Pancreas (tissue), 10 donors: ENCODE results near the gene RIBC1. TPM values are rescaled to one million over a fixed set of nuclear protein-coding genes. Genes with fewer than 3 reads are reported as not detected.
A peak's percentile ranks its signal among the peaks of the same experiment; 100 is the strongest.

Experiments
- ATAC-seq, 4 donors: fragments of 200-7000 bp; cut with Tn5 transposase; one replicate each; pipeline versions ENCODE4 v1.8.0 to v1.9.1; 2020; ENCODE audit warnings: mild to moderate bottlenecking in 4 of 4, moderate library complexity in 4 of 4
- DNase-seq, 6 donors: peaks; one replicate each; pipeline ENCODE4 v3.0.0-alpha.2; 2020
- FAIRE-seq: peaks from 2 replicates; lab custom pipeline; 2012; peaks lifted over from hg19 to GRCh38; lab: Jason Lieb, UNC
- H3K27ac ChIP-seq, 4 donors: fragments of 200-600 bp; sonication (generic); 1 replicate in 3 of 4; 2 replicates in 1 of 4; pipeline versions ENCODE4 v1.5.0 to v1.8.0; 2020
- H3K27me3 ChIP-seq, 4 donors: fragments of 200-600 bp; one replicate each; pipeline ENCODE4 v1.8.0; 2021
- H3K36me3 ChIP-seq, 3 donors: fragments of 200-600 bp; sonication (generic) in 1 of 3; one replicate each; pipeline versions ENCODE4 v1.5.0 to v1.8.0; 2020 to 2021
- H3K4me1 ChIP-seq, 3 donors: fragments of 200-600 bp; one replicate each; pipeline ENCODE4 v1.8.0; 2021
- H3K4me3 ChIP-seq, 4 donors: fragments of 200-600 bp; sonication (generic) in 2 of 4; one replicate each; pipeline versions ENCODE4 v1.5.0 to v1.8.0; 2020 to 2021
- H3K9me3 ChIP-seq, 4 donors: fragments of 200-600 bp; one replicate each; pipeline ENCODE4 v1.8.0; 2021
- CTCF ChIP-seq, 4 donors: fragments of 200-600 bp; sonication (generic) in 3 of 4; IDR thresholded peaks; one replicate each; pipeline versions ENCODE4 v1.5.0 to v1.8.0; 2021; ENCODE audit warnings: antibody characterized with exemption in 4 of 4
- WGBS, 2 donors: extraction: QIAGEN DNeasy Blood & Tissue Kit; methylation state at CpG; one replicate each; pipeline ENCODE4 v1.1.7; 2013; 5-methylcytosine and 5-hydroxymethylcytosine counted together
- intact Hi-C, 3 donors: fragments of 100-400 bp; cut with DNase I; formaldehyde crosslinking; loops; one replicate each; pipeline versions ENCODE4 v1.11.1 to v1.14.2; 2022
- polyA plus RNA-seq, 2 donors: library from polyadenylated mRNA; stranded (reverse); fragments of 200-250 nt; gene quantifications; one replicate each; pipeline ENCODE4 v1.2.3, GENCODE V29; 2013
- total RNA-seq, 6 donors: library from RNA; stranded (reverse); fragmentation: NEBNext Ultra II Directional in 4 of 6; extraction: Animal tissue kit (Norgen Biotek cat#: 25700) in 4 of 6; gene quantifications; one replicate each; pipeline versions ENCODE4 v1.2.1 to v1.2.4, GENCODE V29; 2021 to 2023
- donor health status: healthy with polysubstance abuse.
- donor health status: DM: no; HTN: no; CAD: no; lungs with moderate emphysema.
- donor health status: DM: no; HTN: no; CAD: no.
- donor health status: control.
- donor health status: control.
- donor health status: Bipolar disorder and iron deficiency.
- donor health status: DM: yes; HTN: yes; CAD: no.
- donor health status: DM: no; HTN: no; CAD: no.
- donor health status: DM: no; HTN: no; CAD: no.
- donor health status: DM: yes; HTN: yes; CAD: no.

RIBC1 gene
- total and polyA plus RNA-seq, 8 donors = 0.31 to 3.3 (median 0.86) TPM

GRCh38 chrX:53438832-53439230 lies 16.2 kb downstream of the RIBC1 start:
- WGBS, 2 donors = 59 to 88% methylated on average over 1 of the region's 1 CpG
- Histone ChIP-seq H3K27me3 (peaks cover 0 to 15% (median 0%) of the 10 kb centered on the region in 4 donors), H3K27ac (no peak overlapping the region), H3K4me3 (no peak overlapping the region), H3K9me3 (no peaks in the 10 kb centered on the region), H3K36me3 (no peaks in the 10 kb centered on the region), H3K4me1 (no peaks in the 10 kb centered on the region)
- ATAC-seq = no peak
- no peak for FAIRE-seq
- intact Hi-C loops = loop anchor here in 2 of 3 donors (5.0 to 10.0 kb wide), 2 partner anchors 124 to 127 kb away; no protein-coding TSS in a partner anchor
- DNase-seq = no peak
- no peak for TF ChIP-seq CTCF (IDR thresholded peaks at IDR 0.05)

GRCh38 chrX:53440101-53440500 lies 17.4 kb downstream of the RIBC1 start:
- no peak for TF ChIP-seq CTCF (IDR thresholded peaks at IDR 0.05)
- Histone ChIP-seq H3K36me3 (no peaks in the 10 kb centered on the region), H3K27me3 (peaks cover 0 to 15% (median 0%) of the 10 kb centered on the region in 4 donors), H3K4me1 (no peaks in the 10 kb centered on the region), H3K4me3 (peak overlapping the region in 1 of 4 donors; percentile 38), H3K27ac (peak overlapping the region in 1 of 4 donors; percentile 55), H3K9me3 (no peaks in the 10 kb centered on the region)
- intact Hi-C loops = no loop called here
- DNase-seq (no peak), ATAC-seq (no peak), FAIRE-seq (peak; percentile 26)
- 59 to 65% methylated on average over 5 of the region's 5 CpGs for WGBS, 2 donors

- WGBS, 2 donors = 16 to 25% methylated on average over 37 to 39 of the region's 39 CpGs
- FAIRE-seq (no peak), DNase-seq (peak; percentile 16 to 74 (median 52)), ATAC-seq (peak; percentile 49 to 72 (median 52))
- H3K4me3 ChIP-seq = peak overlapping the region in 2 of 4 donors; percentile 29 to 38
- peaks cover 0 to 15% (median 0%) of the 10 kb centered on the region in 4 donors for H3K27me3 ChIP-seq
- H3K9me3 ChIP-seq = no peaks in the 10 kb centered on the region
- TF ChIP-seq CTCF (IDR thresholded peaks at IDR 0.05) = no peak
- H3K36me3 ChIP-seq = no peaks in the 10 kb centered on the region
- H3K4me1 ChIP-seq = no peaks in the 10 kb centered on the region
- peak overlapping the region in 3 of 4 donors; percentile 28 to 55 (median 42) for H3K27ac ChIP-seq
- intact Hi-C loops = no loop called here
Observed at GRCh38 chrX:53440621-53441517, 18.2 kb downstream of the RIBC1 start.

GRCh38 chrX:53441531-53442321 lies 19.1 kb downstream of the RIBC1 start:
- Histone ChIP-seq H3K36me3 (no peaks in the 10 kb centered on the region), H3K4me3 (peak overlapping the region in 3 of 4 donors; percentile 18 to 38 (median 29)), H3K27ac (peak overlapping the region in 2 of 4 donors; percentile 25 to 55), H3K27me3 (peaks cover 0 to 11% (median 0%) of the 10 kb centered on the region in 4 donors), H3K4me1 (no peaks in the 10 kb centered on the region), H3K9me3 (no peaks in the 10 kb centered on the region)
- 8 to 13% methylated on average over 43 to 44 of the region's 44 CpGs for WGBS, 2 donors
- DNase-seq (peak; percentile 72 to 93 (median 83)), FAIRE-seq (no peak), ATAC-seq (peak; percentile 86 to 91 (median 90))
- intact Hi-C loops = no loop called here
- no peak for TF ChIP-seq CTCF (IDR thresholded peaks at IDR 0.05)
